GM12878 (cell line): ENCODE measurements around the gene IFT52. TPM values are rescaled to one million over a fixed set of nuclear protein-coding genes. Genes with fewer than 3 reads are reported as not detected.

ENCODE experiments used
- ATAC-seq: fragments of 200-7000 bp; cut with Tn5 transposase; 3 replicates; pipeline ENCODE4 v1.9.1; 2020; ENCODE audit warnings: mild to moderate bottlenecking, moderate library complexity
- BruUV-seq: library from RNA; stranded (reverse); fragments of 400-500 nt; replicated peaks from 2 replicates; lab custom pipeline; 2021; lab: Mats Ljungman, UMichigan
- CTCF ChIA-PET: fragments of 300-600 bp; sonication (Branson Sonifier 250); formaldehyde crosslinking; extraction: SDS; loops from one replicate; lab custom pipeline; 2021; ENCODE audit warnings: inconsistent platforms; lab: Yijun Ruan, JAX
- POLR2A ChIA-PET: fragments of 350-600 bp; formaldehyde crosslinking; extraction: SDS; loops from one replicate; lab custom pipeline; 2021; ENCODE audit warnings: inconsistent platforms; lab: Charles Lee
- RAD21 ChIA-PET: fragments of 300-600 bp; sonication (Branson Sonifier 250); formaldehyde crosslinking; loops from one replicate; lab custom pipeline; 2023; ENCODE audit warnings: antibody characterized with exemption; ENCODE audit not compliant: unreplicated experiment; lab: Charles Lee
- SMC1A ChIA-PET: fragments of 300-600 bp; sonication (Branson Sonifier 250); formaldehyde crosslinking; loops from one replicate; lab custom pipeline; 2023; ENCODE audit not compliant: unreplicated experiment, uncharacterized antibody; lab: Charles Lee
- DNase-seq: peaks from one replicate; pipeline ENCODE4 v3.0.0-alpha.2; 2011; ENCODE audit warnings: low read depth, low spot score
- FAIRE-seq: peaks from 3 replicates; lab custom pipeline; 2011; peaks lifted over from hg19 to GRCh38; lab: Jason Lieb, UNC
- H2AFZ ChIP-seq: 2 replicates; pipeline ENCODE4 v1.6.0; 2011; ENCODE audit warnings: low read depth, low read length, control low read depth; ENCODE audit not compliant: control insufficient read depth
- H3K27ac ChIP-seq: 2 replicates; pipeline ENCODE4 v1.5.1; 2011; ENCODE audit warnings: control low read depth; ENCODE audit not compliant: control insufficient read depth, insufficient read depth
- H3K27me3 ChIP-seq, 2 experiments: replicated peaks in 1 of 2; 2 replicates each; pipeline versions ENCODE4 v1.6.0 to v1.6.1; 2011; ENCODE audit warnings: low read length in 1 of 2; ENCODE audit not compliant: control insufficient read depth in 2 of 2, insufficient read depth in 2 of 2
- H3K36me3 ChIP-seq, 2 experiments: 2 replicates each; pipeline ENCODE4 v1.5.1; 2011; ENCODE audit warnings: low read length in 1 of 2; ENCODE audit not compliant: control insufficient read depth in 2 of 2, insufficient read depth in 2 of 2
- H3K4me1 ChIP-seq: 2 replicates; pipeline ENCODE4 v1.6.1; 2011; ENCODE audit warnings: mild to moderate bottlenecking, low read length, moderate library complexity, mixed read lengths; ENCODE audit not compliant: control insufficient read depth, insufficient read depth
- H3K4me2 ChIP-seq: 2 replicates; pipeline ENCODE4 v1.6.0; 2011; ENCODE audit warnings: control low read depth; ENCODE audit not compliant: control insufficient read depth, insufficient read depth
- H3K4me3 ChIP-seq: fragments of 200-600 bp; sonication (generic); 2 replicates; pipeline ENCODE4 v1.5.1; 2016
- H3K79me2 ChIP-seq: 2 replicates; pipeline ENCODE4 v1.6.0; 2011; ENCODE audit warnings: low read length; ENCODE audit not compliant: control insufficient read depth, insufficient read depth
- H3K9ac ChIP-seq: 2 replicates; pipeline ENCODE4 v1.8.0; 2011; ENCODE audit warnings: low read length, control low read depth, mixed read lengths; ENCODE audit not compliant: control insufficient read depth, insufficient read depth
- H3K9me3 ChIP-seq: replicated peaks from 3 replicates; pipeline ENCODE4 v1.5.1; 2011; ENCODE audit warnings: mild to moderate bottlenecking, low read length; ENCODE audit not compliant: control insufficient read depth, insufficient read depth
- H4K20me1 ChIP-seq: 2 replicates; pipeline ENCODE4 v1.6.0; 2011; ENCODE audit not compliant: control insufficient read depth, insufficient read depth
- POLR2AphosphoS2 ChIP-seq: IDR thresholded peaks from 2 replicates; pipeline ENCODE4 v1.6.1; 2011; ENCODE audit warnings: low read depth, mild to moderate bottlenecking, low read length, improper control_type of control experiment, moderate library complexity
- WGBS: methylation state at CpG from one replicate; pipeline ENCODE4 v1.1.6; 2016; ENCODE audit warnings: low lambda C conversion rate; ENCODE audit not compliant: insufficient replicate concordance, insufficient coverage; ENCODE audit errors: missing lambda C conversion rate; 5-methylcytosine and 5-hydroxymethylcytosine counted together
- in situ Hi-C: fragments of 300-500 bp; cut with MboI; formaldehyde crosslinking; loops from 9 replicates; pipeline ENCODE4 v1.14.3; 2018; ENCODE audit warnings: mixed read lengths
- intact Hi-C: fragments of 100-400 bp; cut with micrococcal nuclease; formaldehyde crosslinking; loops from one replicate; pipeline ENCODE4 v1.14.2; 2022; ENCODE audit not compliant: unreplicated experiment
- polyA plus RNA-seq, 11 experiments: library from polyadenylated mRNA; depleted of rRNA in 4 of 11; unstranded in 6 of 11; stranded (reverse) in 5 of 11; fragments of >200 nt; fragmentation: Nextera tagmentation in 4 of 11; fragmentation: Illumina TruSeq in 1 of 11; extraction: Ambion mirVana in 4 of 11; extraction: Trizol in 1 of 11; gene quantifications; 1 replicate in 1 of 11; 2 replicates in 10 of 11; pipeline versions ENCODE4 v1.2.1 to v1.2.3, GENCODE V29; 2011 to 2016; ENCODE audit warnings: inconsistent platforms in 2 of 11, missing spikeins in 2 of 11, low read depth in 1 of 11
- total RNA-seq, 4 experiments: library from RNA; depleted of rRNA in 3 of 4; stranded (reverse); fragments of >200 nt in 3 of 4; fragmentation: Illumina TruSeq in 1 of 4; extraction: Trizol in 1 of 4; gene quantifications; 2 replicates each; pipeline versions ENCODE4 v1.2.1 to v1.2.3, GENCODE V29; 2013 to 2021
- TF ChIP-seq, protein P1 (sequence below): fragments of 450-650 bp; IDR thresholded peaks from 2 replicates; pipeline ENCODE4 v1.6.1; 2018; ENCODE audit warnings: borderline replicate concordance, mild to moderate bottlenecking; ENCODE audit not compliant: partially characterized antibody

IFT52 gene
- total and polyA plus RNA-seq, 10 of the 15 experiments (the other 5 are each of a cell fraction or from before 2014, with no cell fraction given) = 18.1 to 30.5 (median 26.0) TPM

GRCh38 chr20:43559147-43559987, 31.4 kb upstream of the IFT52 start:
- DNase-seq (no peak), FAIRE-seq (no peak), ATAC-seq (no peak)
- no TSS peak for BruUV-seq
- H2AFZ ChIP-seq = no peak overlapping the region
- TF ChIP-seq POLR2AphosphoS2 = no peak
- TF ChIP-seq, protein P1, sequence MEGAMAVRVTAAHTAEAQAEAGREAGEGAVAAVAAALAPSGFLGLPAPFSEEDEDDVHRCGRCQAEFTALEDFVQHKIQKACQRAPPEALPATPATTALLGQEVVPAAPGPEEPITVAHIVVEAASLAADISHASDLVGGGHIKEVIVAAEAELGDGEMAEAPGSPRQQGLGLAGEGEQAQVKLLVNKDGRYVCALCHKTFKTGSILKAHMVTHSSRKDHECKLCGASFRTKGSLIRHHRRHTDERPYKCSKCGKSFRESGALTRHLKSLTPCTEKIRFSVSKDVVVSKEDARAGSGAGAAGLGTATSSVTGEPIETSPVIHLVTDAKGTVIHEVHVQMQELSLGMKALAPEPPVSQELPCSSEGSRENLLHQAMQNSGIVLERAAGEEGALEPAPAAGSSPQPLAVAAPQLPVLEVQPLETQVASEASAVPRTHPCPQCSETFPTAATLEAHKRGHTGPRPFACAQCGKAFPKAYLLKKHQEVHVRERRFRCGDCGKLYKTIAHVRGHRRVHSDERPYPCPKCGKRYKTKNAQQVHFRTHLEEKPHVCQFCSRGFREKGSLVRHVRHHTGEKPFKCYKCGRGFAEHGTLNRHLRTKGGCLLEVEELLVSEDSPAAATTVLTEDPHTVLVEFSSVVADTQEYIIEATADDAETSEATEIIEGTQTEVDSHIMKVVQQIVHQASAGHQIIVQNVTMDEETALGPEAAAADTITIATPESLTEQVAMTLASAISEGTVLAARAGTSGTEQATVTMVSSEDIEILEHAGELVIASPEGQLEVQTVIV = peak; percentile 15
- CTCF ChIA-PET = interaction anchor here (1.9 to 2.4 kb wide), 2 partner anchors 21 to 25 kb away, joined by 6 to 7 read pairs; no protein-coding TSS in a partner anchor
- H3K4me1 ChIP-seq = no peaks in the 10 kb centered on the region
- no peak overlapping the region for H3K27ac ChIP-seq
- H3K9me3 ChIP-seq = no peaks in the 10 kb centered on the region
- no peaks in the 10 kb centered on the region for H3K27me3 ChIP-seq
- intact Hi-C loops = no loop called here
- SMC1A ChIA-PET = interaction anchor here (0.6 to 1.6 kb wide), 2 partner anchors 10 to 12 kb away, joined by 3 to 8 read pairs; no protein-coding TSS in a partner anchor
- H4K20me1 ChIP-seq = no peaks in the 10 kb centered on the region
- no peaks in the 10 kb centered on the region for H3K79me2 ChIP-seq
- POLR2A ChIA-PET = no interaction called here
- 41% methylated on average over 8 of the region's 8 CpGs for WGBS
- RAD21 ChIA-PET = no interaction called here
- no peak overlapping the region for H3K9ac ChIP-seq
- H3K4me3 ChIP-seq = no peak overlapping the region
- in situ Hi-C loops = no loop called here
- no peak overlapping the region for H3K4me2 ChIP-seq
- no peaks in the 10 kb centered on the region for H3K36me3 ChIP-seq
